Measurements from ENCODE around the gene IQSEC3. TPM values are rescaled to one million over a fixed set of nuclear protein-coding genes. Genes with fewer than 3 reads are reported as not detected.
A peak's percentile ranks its signal among the peaks of the same experiment; 100 is the strongest.

Gene IQSEC3
- total RNA-seq, 2 donors from 2014 or later: 0.05 to 0.39 TPM

- H3K4me1 Mint-ChIP-seq: no peaks in the 10 kb centered on the region
- no peak overlapping the region for H3K27ac Mint-ChIP-seq
- H3K4me3 Mint-ChIP-seq: no peak overlapping the region
- ATAC-seq (replicated peaks): no peak
- no peaks in the 10 kb centered on the region for H3K36me3 Mint-ChIP-seq (ENCODE audit: low read depth)
- no peaks in the 10 kb centered on the region for H3K9me3 Mint-ChIP-seq
- H3K27me3 Mint-ChIP-seq: no peaks in the 10 kb centered on the region
These were observed 94.3 kb downstream of the IQSEC3 start for GRCh38 chr12:160858-161257.

GRCh38 chr12:161823-162222, 95.3 kb downstream of the IQSEC3 start:
- Mint-ChIP-seq H3K4me3 (no peak overlapping the region), H3K27me3 (peaks cover 4% of the 10 kb centered on the region), H3K9me3 (no peaks in the 10 kb centered on the region), H3K4me1 (no peaks in the 10 kb centered on the region), H3K36me3 (ENCODE audit: low read depth) (no peaks in the 10 kb centered on the region), H3K27ac (no peak overlapping the region)
- ATAC-seq (replicated peaks): no peak

GRCh38 chr12:162467-163307, 96.1 kb downstream of the IQSEC3 start:
- Mint-ChIP-seq H3K27ac (no peak overlapping the region), H3K27me3 (peaks cover 7% of the 10 kb centered on the region), H3K4me3 (no peak overlapping the region), H3K36me3 (ENCODE audit: low read depth) (no peaks in the 10 kb centered on the region), H3K9me3 (no peaks in the 10 kb centered on the region), H3K4me1 (no peaks in the 10 kb centered on the region)
- ATAC-seq (replicated peaks): peak; percentile 34

GRCh38 chr12:163406-163986, 96.9 kb downstream of the IQSEC3 start:
- H3K4me1 Mint-ChIP-seq: no peaks in the 10 kb centered on the region
- H3K4me3 Mint-ChIP-seq: no peak overlapping the region
- no peaks in the 10 kb centered on the region for H3K9me3 Mint-ChIP-seq
- no peak overlapping the region for H3K27ac Mint-ChIP-seq
- ATAC-seq (replicated peaks): no peak
- H3K36me3 Mint-ChIP-seq (ENCODE audit: low read depth): no peaks in the 10 kb centered on the region
- peaks cover 7% of the 10 kb centered on the region for H3K27me3 Mint-ChIP-seq

GRCh38 chr12:164207-164606, 97.6 kb downstream of the IQSEC3 start:
- no peaks in the 10 kb centered on the region for H3K36me3 Mint-ChIP-seq (ENCODE audit: low read depth)
- H3K27ac Mint-ChIP-seq: no peak overlapping the region
- no peaks in the 10 kb centered on the region for H3K4me1 Mint-ChIP-seq
- peaks cover 8% of the 10 kb centered on the region for H3K27me3 Mint-ChIP-seq
- no peak for ATAC-seq (replicated peaks)
- H3K9me3 Mint-ChIP-seq: no peaks in the 10 kb centered on the region
- no peak overlapping the region for H3K4me3 Mint-ChIP-seq

GRCh38 chr12:165862-166368, 99.3 kb downstream of the IQSEC3 start:
- no peak for ATAC-seq (replicated peaks)

GRCh38 chr12:166425-167075, 100.0 kb downstream of the IQSEC3 start:
- no peaks in the 10 kb centered on the region for H3K36me3 Mint-ChIP-seq (ENCODE audit: low read depth)
- peaks cover 20% of the 10 kb centered on the region for H3K27me3 Mint-ChIP-seq
- H3K4me3 Mint-ChIP-seq: no peak overlapping the region
- no peaks in the 10 kb centered on the region for H3K9me3 Mint-ChIP-seq
- no peaks in the 10 kb centered on the region for H3K4me1 Mint-ChIP-seq
- no peak overlapping the region for H3K27ac Mint-ChIP-seq
- no peak for ATAC-seq (replicated peaks)

More at GRCh38 chr12:165862-166368, 99.3 kb downstream of the IQSEC3 start:
- Mint-ChIP-seq H3K27me3 (peaks cover 15% of the 10 kb centered on the region), H3K36me3 (ENCODE audit: low read depth) (no peaks in the 10 kb centered on the region), H3K4me1 (no peaks in the 10 kb centered on the region), H3K9me3 (no peaks in the 10 kb centered on the region), H3K4me3 (no peak overlapping the region), H3K27ac (no peak overlapping the region)

- H3K4me1 Mint-ChIP-seq: no peaks in the 10 kb centered on the region
These were observed 101.5 kb downstream of the IQSEC3 start for GRCh38 chr12:167959-168600.

GRCh38 chr12:168763-169525, 102.4 kb downstream of the IQSEC3 start:
- ATAC-seq (replicated peaks): no peak
- no peak overlapping the region for H3K27ac Mint-ChIP-seq
- H3K4me1 Mint-ChIP-seq: no peaks in the 10 kb centered on the region
- peaks cover 26% of the 10 kb centered on the region for H3K27me3 Mint-ChIP-seq
- no peaks in the 10 kb centered on the region for H3K9me3 Mint-ChIP-seq
- no peaks in the 10 kb centered on the region for H3K36me3 Mint-ChIP-seq (ENCODE audit: low read depth)
- H3K4me3 Mint-ChIP-seq: no peak overlapping the region

More at GRCh38 chr12:167959-168600, 101.5 kb downstream of the IQSEC3 start:
- no peaks in the 10 kb centered on the region for H3K36me3 Mint-ChIP-seq (ENCODE audit: low read depth)
- no peak for ATAC-seq (replicated peaks)
- H3K27ac Mint-ChIP-seq: no peak overlapping the region
- no peaks in the 10 kb centered on the region for H3K9me3 Mint-ChIP-seq
- H3K27me3 Mint-ChIP-seq: peaks cover 26% of the 10 kb centered on the region
- no peak overlapping the region for H3K4me3 Mint-ChIP-seq

- no peak overlapping the region for H3K4me3 Mint-ChIP-seq
- no peak for ATAC-seq (replicated peaks)
- no peak overlapping the region for H3K27ac Mint-ChIP-seq
- no peaks in the 10 kb centered on the region for H3K9me3 Mint-ChIP-seq
- no peaks in the 10 kb centered on the region for H3K4me1 Mint-ChIP-seq
- H3K36me3 Mint-ChIP-seq (ENCODE audit: low read depth): no peaks in the 10 kb centered on the region
- peaks cover 26% of the 10 kb centered on the region for H3K27me3 Mint-ChIP-seq
These were observed 103.2 kb downstream of the IQSEC3 start for GRCh38 chr12:169528-170370.

- peaks cover 29% of the 10 kb centered on the region for H3K27me3 Mint-ChIP-seq
- H3K36me3 Mint-ChIP-seq (ENCODE audit: low read depth): no peaks in the 10 kb centered on the region
- no peak for ATAC-seq (replicated peaks)
- H3K4me1 Mint-ChIP-seq: no peaks in the 10 kb centered on the region
- H3K27ac Mint-ChIP-seq: no peak overlapping the region
- no peaks in the 10 kb centered on the region for H3K9me3 Mint-ChIP-seq
- H3K4me3 Mint-ChIP-seq: no peak overlapping the region
These were observed 104.0 kb downstream of the IQSEC3 start for GRCh38 chr12:170371-171225.

GRCh38 chr12:171276-171675, 104.7 kb downstream of the IQSEC3 start:
- Mint-ChIP-seq H3K27ac (no peak overlapping the region), H3K4me3 (no peak overlapping the region), H3K36me3 (ENCODE audit: low read depth) (no peaks in the 10 kb centered on the region), H3K27me3 (peaks cover 26% of the 10 kb centered on the region), H3K4me1 (no peaks in the 10 kb centered on the region), H3K9me3 (no peaks in the 10 kb centered on the region)
- no peak for ATAC-seq (replicated peaks)

Measured in activated T-helper 17 cell treated with anti-CD3 and anti-CD28 coated beads, Interleukin-2, amount 50 U/mL, for 72 hours (primary cell).